GM20431 (cell line): ENCODE measurements around the gene FRMD1.

Experiments used
- in situ Hi-C: fragments of 300-500 bp; cut with MseI, MboI; formaldehyde crosslinking; loops from one replicate; pipeline ENCODE4 v1.15.0; 2020; ENCODE audit warnings: low sequenced_read_pairs; ENCODE audit not compliant: unreplicated experiment

Gene FRMD1

GRCh38 chr6:168060521-168060931 lies 18.5 kb downstream of the FRMD1 start:
- in situ Hi-C loops = no loop called here

- in situ Hi-C loops = no loop called here
These were observed 20.1 kb downstream of the FRMD1 start for GRCh38 chr6:168058691-168059551.

- in situ Hi-C loops = no loop called here
These were observed 21.2 kb downstream of the FRMD1 start for GRCh38 chr6:168057836-168058235.

- in situ Hi-C loops = no loop called here
These were observed 22.0 kb downstream of the FRMD1 start for GRCh38 chr6:168056892-168057527.

- in situ Hi-C loops = no loop called here
These were observed 23.1 kb downstream of the FRMD1 start for GRCh38 chr6:168055696-168056489.

- in situ Hi-C loops = no loop called here
These were observed 24.0 kb downstream of the FRMD1 start for GRCh38 chr6:168054765-168055560.

- in situ Hi-C loops = no loop called here
These were observed 25.0 kb downstream of the FRMD1 start for GRCh38 chr6:168053957-168054471.

- in situ Hi-C loops = no loop called here
These were observed 25.7 kb downstream of the FRMD1 start for GRCh38 chr6:168053086-168053956.

GRCh38 chr6:168052291-168052891 lies 26.6 kb downstream of the FRMD1 start:
- in situ Hi-C loops = no loop called here

- in situ Hi-C loops = no loop called here
These were observed 27.4 kb downstream of the FRMD1 start for GRCh38 chr6:168051648-168052047.

GRCh38 chr6:168050881-168051586 lies 28.0 kb downstream of the FRMD1 start:
- in situ Hi-C loops = no loop called here

GRCh38 chr6:168050225-168050880 lies 28.7 kb downstream of the FRMD1 start:
- in situ Hi-C loops = no loop called here

- in situ Hi-C loops = no loop called here
These were observed 29.2 kb downstream of the FRMD1 start for GRCh38 chr6:168049706-168050224.

- in situ Hi-C loops = no loop called here
These were observed 29.7 kb downstream of the FRMD1 start for GRCh38 chr6:168049277-168049676.

GRCh38 chr6:168048724-168049025 lies 30.3 kb downstream of the FRMD1 start:
- in situ Hi-C loops = no loop called here

- in situ Hi-C loops = no loop called here
These were observed 30.9 kb downstream of the FRMD1 start for GRCh38 chr6:168047841-168048723.
